Heart left ventricle (tissue), 16 donors: Measurements from ENCODE around the gene IL11RA. TPM values are rescaled to one million over a fixed set of nuclear protein-coding genes. Genes with fewer than 3 reads are reported as not detected.
A peak's percentile ranks its signal among the peaks of the same experiment; 100 is the strongest.

Source experiments
- ATAC-seq, 4 donors: fragments of 200-7000 bp; cut with Tn5 transposase; one replicate each; pipeline ENCODE4 v1.9.1; 2020 to 2022; ENCODE audit warnings: moderate library complexity in 4 of 4, mild to moderate bottlenecking in 3 of 4, moderate number of reproducible peaks in 1 of 4
- DNase-seq, 5 donors: peaks; one replicate each; pipeline ENCODE4 v3.0.0-alpha.2; 2020
- H3K27ac ChIP-seq, 12 donors: fragments of 200-600 bp; sonication (generic) in 4 of 12; one replicate each; pipeline versions ENCODE4 v1.5.0 to v1.8.0; 2016 to 2022; ENCODE audit warnings: mild to moderate bottlenecking in 2 of 12
- H3K27me3 ChIP-seq, 9 donors: fragments of 200-600 bp; sonication (generic) in 2 of 9; one replicate each; pipeline versions ENCODE4 v1.5.1 to v1.8.0; 2016 to 2022; ENCODE audit warnings: mild to moderate bottlenecking in 3 of 9
- H3K36me3 ChIP-seq, 9 donors: fragments of 200-600 bp; sonication (generic) in 2 of 9; one replicate each; pipeline versions ENCODE4 v1.5.0 to v1.8.0; 2018 to 2022; ENCODE audit warnings: mild to moderate bottlenecking in 2 of 9
- H3K4me1 ChIP-seq, 12 donors: fragments of 200-600 bp; sonication (generic) in 4 of 12; one replicate each; pipeline versions ENCODE4 v1.5.0 to v1.8.0; 2016 to 2022; ENCODE audit warnings: mild to moderate bottlenecking in 3 of 12
- H3K4me3 ChIP-seq, 12 donors: fragments of 200-600 bp; sonication (generic) in 4 of 12; one replicate each; pipeline versions ENCODE4 v1.5.0 to v1.8.0; 2017 to 2022; ENCODE audit warnings: mild to moderate bottlenecking in 9 of 12, moderate library complexity in 4 of 12
- H3K9me3 ChIP-seq, 12 donors: fragments of 200-600 bp; sonication (generic) in 4 of 12; one replicate each; pipeline versions ENCODE4 v1.5.0 to v1.8.0; 2016 to 2022; ENCODE audit warnings: mild to moderate bottlenecking in 1 of 12
- POLR2A ChIP-seq, 2 donors: fragments of 450-650 bp; IDR thresholded peaks; one replicate each; pipeline ENCODE4 v1.6.1; 2017; ENCODE audit warnings: antibody characterized with exemption in 2 of 2, mild to moderate bottlenecking in 2 of 2, moderate library complexity in 2 of 2
- WGBS, 4 donors: extraction: QIAGEN DNeasy Blood & Tissue Kit in 2 of 4; methylation state at CpG; one replicate each; pipeline versions ENCODE4 v1.1.5 to v1.1.7; 2013 to 2018; 5-methylcytosine and 5-hydroxymethylcytosine counted together
- intact Hi-C, 10 donors: fragments of 100-400 bp; cut with DNase I; formaldehyde crosslinking; loops; one replicate each; pipeline versions ENCODE4 v1.11.1 to v1.14.2; 2022
- long read RNA-seq, 3 donors: library from polyadenylated mRNA; unstranded; transcript quantifications; one replicate each; pipeline ENCODE4 v2.0.0, GENCODE V29; 2020 to 2021
- polyA plus RNA-seq, 2 donors: library from polyadenylated mRNA; stranded (reverse); fragments of 200-250 nt; gene quantifications; one replicate each; pipeline ENCODE4 v1.2.3, GENCODE V29; 2013
- total RNA-seq, 9 donors: library from RNA; depleted of rRNA in 2 of 9; stranded (reverse); fragments of >200 nt in 2 of 9; fragmentation: NEBNext Ultra II Directional in 3 of 9; extraction: Animal tissue kit (Norgen Biotek cat#: 25700) in 3 of 9; gene quantifications; one replicate each; pipeline versions ENCODE4 v1.1.0 to v1.2.4, GENCODE V29; 2016 to 2023
- TF ChIP-seq, protein P1 (sequence below), 12 donors: fragments of 200-600 bp; sonication (generic) in 4 of 12; IDR thresholded peaks; one replicate each; pipeline versions ENCODE4 v1.5.0 to v1.8.0; 2018 to 2022; ENCODE audit warnings: antibody characterized with exemption in 12 of 12, mild to moderate bottlenecking in 5 of 12
- donor health status: ischemic (EF 13 %, LVEDD 7.1; RV severe dilation, severe dysfunction).
- donor health status: healthy with polysubstance abuse.
- donor health status: DM: no; HTN: yes; CAD: no.
- donor health status: DM: no; HTN: no; CAD: no.
- donor health status: ischemic (EF 25% LVEDD 6.9; RV normal size, moderate dysfunction).
- donor health status: ischemic (EF 25% LVEDD 5.7; RV mildly dilated, moderate dysfunction).
- donor health status: healthy.
- donor health status: DM: yes; HTN: yes; CAD: no.
- donor health status: ischemic (EF 35%, LVEDD 5.7; RV mildly dilated, moderate dysfunction).
- donor health status: nonischemic (EF 11% LVEDD 7.7; RV severe dilation, severe dysfunction).
- donor health status: DM: yes; HTN: yes; CAD: no.
- donor health status: PGD.
- donor health status: ischemic (EF 29% LVEDD 5.4; RV normal size, mild dysfunction).
- donor health status: nonischemic (EF 23%, LVEDD 6.1; RV moderate dilation, normal function).

IL11RA gene
- total RNA-seq (100 to 1,000 TPM in 1 of 9 donors, 10 to 100 TPM in 8; 32.4 to 113 (median 50.1) TPM), polyA plus RNA-seq (10 to 100 TPM; 20.8 to 23.3 TPM)
- long read RNA-seq, donor 1, transcript IL11RA-202 (13 exons, 1,700 nt) = major isoform, 63 of 108 reads
- long read RNA-seq, donor 1, partial matches to known transcripts = 19 of 108 reads
- long read RNA-seq, donor 1, other reads (novel, unspliced or antisense) = 24 of 108 reads
- long read RNA-seq, donor 2, transcript IL11RA-202 (13 exons, 1,700 nt) = major isoform, 62 of 107 reads
- long read RNA-seq, donor 2, partial matches to known transcripts = 17 of 107 reads
- long read RNA-seq, donor 2, other reads (novel, unspliced or antisense) = 24 of 107 reads
- long read RNA-seq, donor 3, transcript IL11RA-202 (13 exons, 1,700 nt) = major isoform, 23 of 40 reads
- long read RNA-seq, donor 3, partial matches to known transcripts = 7 of 40 reads
- long read RNA-seq, donor 3, other reads (novel, unspliced or antisense) = 9 of 40 reads

DNA sequence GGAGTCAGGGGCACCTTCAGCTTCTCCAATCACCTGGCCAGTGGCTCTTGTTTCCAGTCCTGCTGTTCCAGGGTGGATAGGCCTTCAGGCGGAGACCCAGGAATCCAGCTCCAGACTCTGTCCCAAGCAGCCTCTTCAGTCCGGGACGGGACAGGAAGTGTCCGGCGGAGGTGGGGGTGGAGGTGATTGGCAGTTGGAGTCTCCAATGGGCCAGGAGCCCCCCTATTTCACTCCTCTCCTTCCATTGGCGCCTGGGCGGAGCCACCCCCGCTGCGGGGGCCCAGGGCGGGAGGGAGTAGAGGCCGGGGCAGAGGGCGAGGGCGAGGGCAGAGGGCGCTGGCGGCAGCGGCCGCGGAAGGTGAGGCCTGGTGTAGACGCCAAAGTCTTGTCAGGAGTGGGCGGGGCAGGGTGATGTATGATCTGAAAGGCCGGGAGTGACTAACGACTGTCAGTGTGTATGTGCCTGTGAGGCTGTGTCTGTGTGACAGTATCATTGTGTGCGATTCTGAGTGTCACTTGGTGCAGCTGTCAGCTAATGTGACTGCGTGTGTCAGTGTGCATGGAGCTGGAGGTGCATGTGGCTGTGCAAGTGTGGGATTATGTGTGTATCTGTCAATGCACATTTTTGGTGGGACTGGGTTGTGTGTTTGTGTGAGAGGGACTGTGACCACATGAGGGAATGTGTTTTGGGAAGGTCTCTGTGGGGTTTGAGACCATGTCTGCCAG lies at the start of gene IL11RA:
Gene IL11RA (plus strand): TSS at position 310 of the 726 bp plus-strand sequence. CDS start 3,033 bp downstream, outside the sequence.
- peaks cover 0 to 29% (median 23%) of the 10 kb centered on the region in 9 donors for H3K36me3 ChIP-seq
- WGBS, 4 donors = 0 to 10% (median 2%) methylated on average over 16 to 24 of the region's 24 CpGs
- H3K27me3 ChIP-seq = no peaks in the 10 kb centered on the region
- intact Hi-C loops = loop anchor here in 1 of 10 donors (5.0 kb wide), 1 partner anchor 50 kb away; no protein-coding TSS in a partner anchor
- peak within 1 kb of the TSS; percentile 74 to 95 (median 86) for H3K27ac ChIP-seq
- TF ChIP-seq POLR2A (IDR thresholded peaks at IDR 0.05) = peak in 1 of 2 donors; percentile 73
- TF ChIP-seq, protein P1, sequence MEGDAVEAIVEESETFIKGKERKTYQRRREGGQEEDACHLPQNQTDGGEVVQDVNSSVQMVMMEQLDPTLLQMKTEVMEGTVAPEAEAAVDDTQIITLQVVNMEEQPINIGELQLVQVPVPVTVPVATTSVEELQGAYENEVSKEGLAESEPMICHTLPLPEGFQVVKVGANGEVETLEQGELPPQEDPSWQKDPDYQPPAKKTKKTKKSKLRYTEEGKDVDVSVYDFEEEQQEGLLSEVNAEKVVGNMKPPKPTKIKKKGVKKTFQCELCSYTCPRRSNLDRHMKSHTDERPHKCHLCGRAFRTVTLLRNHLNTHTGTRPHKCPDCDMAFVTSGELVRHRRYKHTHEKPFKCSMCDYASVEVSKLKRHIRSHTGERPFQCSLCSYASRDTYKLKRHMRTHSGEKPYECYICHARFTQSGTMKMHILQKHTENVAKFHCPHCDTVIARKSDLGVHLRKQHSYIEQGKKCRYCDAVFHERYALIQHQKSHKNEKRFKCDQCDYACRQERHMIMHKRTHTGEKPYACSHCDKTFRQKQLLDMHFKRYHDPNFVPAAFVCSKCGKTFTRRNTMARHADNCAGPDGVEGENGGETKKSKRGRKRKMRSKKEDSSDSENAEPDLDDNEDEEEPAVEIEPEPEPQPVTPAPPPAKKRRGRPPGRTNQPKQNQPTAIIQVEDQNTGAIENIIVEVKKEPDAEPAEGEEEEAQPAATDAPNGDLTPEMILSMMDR (IDR thresholded peaks at IDR 0.05) = peak in 2 of 12 donors; percentile 12 to 18
- peaks cover 7 to 81% (median 59%) of the 10 kb centered on the region in 12 donors for H3K4me1 ChIP-seq
- ATAC-seq (peak; percentile 74 to 86 (median 82)), DNase-seq (peak; percentile 91 to 95 (median 94))
- H3K4me3 ChIP-seq = peak within 1 kb of the TSS; percentile 35 to 65 (median 54)
- H3K9me3 ChIP-seq = no peaks in the 10 kb centered on the region

DNA sequence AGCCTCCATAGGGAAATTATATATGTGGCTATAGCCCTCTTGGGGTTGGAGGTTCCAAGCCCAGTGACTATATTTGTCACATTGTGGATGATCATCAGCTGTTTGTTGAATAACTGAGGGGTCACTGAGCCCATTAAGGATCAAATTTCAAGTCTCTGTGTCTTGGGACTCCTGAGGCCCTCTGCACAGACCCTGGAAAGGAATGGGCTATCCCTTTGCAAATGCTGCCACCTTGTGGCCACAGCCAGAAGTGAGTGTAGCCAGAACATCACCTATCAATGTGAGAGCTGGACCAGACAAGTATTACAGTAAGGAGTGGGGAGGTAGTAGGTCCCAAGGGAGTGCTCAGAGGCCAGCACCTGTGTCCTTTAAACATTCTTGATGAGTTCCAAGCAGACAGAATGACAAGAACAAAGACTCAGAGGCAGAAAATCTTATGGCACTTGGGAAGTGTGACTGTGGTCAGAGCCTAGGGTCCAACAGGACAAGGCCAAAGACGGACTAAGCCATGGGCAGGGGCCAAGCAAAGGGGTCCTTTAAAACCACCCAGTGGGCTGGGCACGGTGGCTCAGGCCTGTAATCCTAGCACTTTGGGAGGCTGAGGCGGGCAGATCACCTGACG lies 48.3 kb upstream of the IL11RA start:
- 57 to 66% (median 58%) methylated on average over 4 of the region's 4 CpGs for WGBS, 4 donors
- Histone ChIP-seq H3K9me3 (no peaks in the 10 kb centered on the region), H3K27me3 (no peaks in the 10 kb centered on the region), H3K27ac (no peak overlapping the region), H3K4me3 (no peak overlapping the region), H3K4me1 (peaks cover 0 to 5% (median 0%) of the 10 kb centered on the region in 12 donors), H3K36me3 (no peaks in the 10 kb centered on the region)
- intact Hi-C loops = loop anchor here in 6 of 10 donors (2.0 to 10.0 kb wide), 4 partner anchors 55 to 271 kb away; no protein-coding TSS in a partner anchor
- DNase-seq (peak; percentile 70 to 84 (median 78)), ATAC-seq (peak; percentile 80 to 88 (median 86))
- TF ChIP-seq, protein P1 (IDR thresholded peaks at IDR 0.05) = peak; percentile 83 to 95 (median 92)
- no peak for TF ChIP-seq POLR2A (IDR thresholded peaks at IDR 0.05)

DNA sequence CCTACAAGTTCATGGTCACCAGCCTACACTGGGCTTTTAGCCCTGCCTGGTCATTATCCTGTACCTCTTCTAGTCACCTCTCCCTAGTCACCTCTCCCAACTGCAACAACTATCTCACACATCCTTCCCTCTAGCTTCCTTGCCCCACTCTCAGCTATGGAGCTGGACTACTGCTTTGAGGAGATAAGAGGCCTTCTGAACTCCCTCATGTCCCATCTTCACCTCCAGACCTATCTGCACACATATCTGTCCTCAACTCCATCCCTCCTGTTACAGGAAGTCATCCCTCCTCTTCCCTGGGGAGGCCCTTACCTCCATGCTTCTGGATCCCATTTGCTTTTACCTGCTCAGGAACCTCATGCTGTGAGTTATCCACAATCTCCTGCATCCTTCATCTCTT lies 45.8 kb upstream of the IL11RA start:
- H3K9me3 ChIP-seq = no peaks in the 10 kb centered on the region
- no peak overlapping the region for H3K27ac ChIP-seq
- no peak for TF ChIP-seq POLR2A (IDR thresholded peaks at IDR 0.05)
- TF ChIP-seq, protein P1 (IDR thresholded peaks at IDR 0.05) = no peak
- no peak overlapping the region for H3K4me3 ChIP-seq
- DNase-seq (no peak), ATAC-seq (no peak)
- no peaks in the 10 kb centered on the region for H3K36me3 ChIP-seq
- no peaks in the 10 kb centered on the region for H3K27me3 ChIP-seq
- H3K4me1 ChIP-seq = peaks cover 0 to 14% (median 10%) of the 10 kb centered on the region in 12 donors
- intact Hi-C loops = loop anchor here in 1 of 10 donors (10.0 kb wide), 1 partner anchor 171 kb away; no protein-coding TSS in a partner anchor
